RWPE2 (cell line): ENCODE data around the gene CNOT6L.

Experiments used
- ATAC-seq: fragments of 200-7000 bp; cut with Tn5 transposase; 3 replicates; pipeline ENCODE4 v1.9.1; 2021; ENCODE audit warnings: low read depth
- DNase-seq: peaks from one replicate; pipeline ENCODE4 v3.0.0-alpha.2; 2020; ENCODE audit warnings: low spot score
- H3K27ac ChIP-seq: fragments of 450-650 bp; 2 replicates; pipeline ENCODE4 v1.5.1; 2017; ENCODE audit warnings: mild to moderate bottlenecking; ENCODE audit not compliant: poor library complexity, severe bottlenecking
- H3K27me3 ChIP-seq: fragments of 250-450 bp; sonication (Bioruptor Pico); 2 replicates; pipeline ENCODE4 v1.5.1; 2021; ENCODE audit warnings: mild to moderate bottlenecking, moderate library complexity; ENCODE audit not compliant: insufficient read depth, poor library complexity, severe bottlenecking
- H3K36me3 ChIP-seq: fragments of 250-450 bp; sonication (Bioruptor Pico); 2 replicates; pipeline ENCODE4 v1.5.1; 2020; ENCODE audit warnings: low read depth, mild to moderate bottlenecking, moderate library complexity
- H3K4me1 ChIP-seq: fragments of 250-450 bp; sonication (Bioruptor Pico); 2 replicates; pipeline ENCODE4 v1.5.1; 2021; ENCODE audit warnings: mild to moderate bottlenecking, moderate library complexity; ENCODE audit not compliant: insufficient read depth, poor library complexity, severe bottlenecking
- H3K4me3 ChIP-seq: fragments of 250-450 bp; sonication (Bioruptor Pico); 2 replicates; pipeline ENCODE4 v1.5.1; 2021; ENCODE audit warnings: mild to moderate bottlenecking, moderate library complexity; ENCODE audit not compliant: severe bottlenecking
- H3K9me3 ChIP-seq: fragments of 250-450 bp; sonication (Bioruptor Pico); 2 replicates; pipeline ENCODE4 v1.5.1; 2021; ENCODE audit warnings: mild to moderate bottlenecking, moderate library complexity; ENCODE audit not compliant: severe bottlenecking
- TF ChIP-seq, protein P1 (sequence below): fragments of 450-650 bp; IDR thresholded peaks from one replicate; pipeline ENCODE4 v1.5.1; 2017; ENCODE audit warnings: mild to moderate bottlenecking, moderate library complexity; ENCODE audit not compliant: poor library complexity, severe bottlenecking

Gene CNOT6L

DNA sequence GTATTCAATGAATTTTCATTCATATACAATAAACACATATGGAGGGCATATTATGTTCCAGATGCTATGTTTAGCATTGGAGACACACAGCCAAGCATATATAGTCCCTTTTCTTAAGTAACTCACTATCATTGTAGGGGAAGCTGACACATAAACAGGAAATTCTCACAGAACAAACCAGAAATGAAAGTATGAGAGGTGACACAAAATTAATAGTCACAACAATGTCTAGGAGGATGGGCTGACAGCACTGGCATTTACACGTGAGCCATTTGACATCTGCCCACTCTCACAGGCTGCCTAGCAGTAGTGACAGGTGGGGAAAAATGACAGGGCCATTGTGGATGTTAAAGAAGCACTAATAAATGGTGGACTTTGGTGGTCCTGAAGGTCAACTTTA is 2.6 kb upstream of the CNOT6L start:
- Histone ChIP-seq H3K27ac (no peak overlapping the region), H3K36me3 (peaks cover 6% of the 10 kb centered on the region; the same call in 1 of the 2 replicates), H3K9me3 (no peaks in the 10 kb centered on the region), H3K27me3 (no peaks in the 10 kb centered on the region), H3K4me3 (no peak overlapping the region), H3K4me1 (peaks cover 15% of the 10 kb centered on the region)
- ATAC-seq (no peak), DNase-seq (no peak)
- TF ChIP-seq, protein P1, sequence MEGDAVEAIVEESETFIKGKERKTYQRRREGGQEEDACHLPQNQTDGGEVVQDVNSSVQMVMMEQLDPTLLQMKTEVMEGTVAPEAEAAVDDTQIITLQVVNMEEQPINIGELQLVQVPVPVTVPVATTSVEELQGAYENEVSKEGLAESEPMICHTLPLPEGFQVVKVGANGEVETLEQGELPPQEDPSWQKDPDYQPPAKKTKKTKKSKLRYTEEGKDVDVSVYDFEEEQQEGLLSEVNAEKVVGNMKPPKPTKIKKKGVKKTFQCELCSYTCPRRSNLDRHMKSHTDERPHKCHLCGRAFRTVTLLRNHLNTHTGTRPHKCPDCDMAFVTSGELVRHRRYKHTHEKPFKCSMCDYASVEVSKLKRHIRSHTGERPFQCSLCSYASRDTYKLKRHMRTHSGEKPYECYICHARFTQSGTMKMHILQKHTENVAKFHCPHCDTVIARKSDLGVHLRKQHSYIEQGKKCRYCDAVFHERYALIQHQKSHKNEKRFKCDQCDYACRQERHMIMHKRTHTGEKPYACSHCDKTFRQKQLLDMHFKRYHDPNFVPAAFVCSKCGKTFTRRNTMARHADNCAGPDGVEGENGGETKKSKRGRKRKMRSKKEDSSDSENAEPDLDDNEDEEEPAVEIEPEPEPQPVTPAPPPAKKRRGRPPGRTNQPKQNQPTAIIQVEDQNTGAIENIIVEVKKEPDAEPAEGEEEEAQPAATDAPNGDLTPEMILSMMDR, result no peak

DNA sequence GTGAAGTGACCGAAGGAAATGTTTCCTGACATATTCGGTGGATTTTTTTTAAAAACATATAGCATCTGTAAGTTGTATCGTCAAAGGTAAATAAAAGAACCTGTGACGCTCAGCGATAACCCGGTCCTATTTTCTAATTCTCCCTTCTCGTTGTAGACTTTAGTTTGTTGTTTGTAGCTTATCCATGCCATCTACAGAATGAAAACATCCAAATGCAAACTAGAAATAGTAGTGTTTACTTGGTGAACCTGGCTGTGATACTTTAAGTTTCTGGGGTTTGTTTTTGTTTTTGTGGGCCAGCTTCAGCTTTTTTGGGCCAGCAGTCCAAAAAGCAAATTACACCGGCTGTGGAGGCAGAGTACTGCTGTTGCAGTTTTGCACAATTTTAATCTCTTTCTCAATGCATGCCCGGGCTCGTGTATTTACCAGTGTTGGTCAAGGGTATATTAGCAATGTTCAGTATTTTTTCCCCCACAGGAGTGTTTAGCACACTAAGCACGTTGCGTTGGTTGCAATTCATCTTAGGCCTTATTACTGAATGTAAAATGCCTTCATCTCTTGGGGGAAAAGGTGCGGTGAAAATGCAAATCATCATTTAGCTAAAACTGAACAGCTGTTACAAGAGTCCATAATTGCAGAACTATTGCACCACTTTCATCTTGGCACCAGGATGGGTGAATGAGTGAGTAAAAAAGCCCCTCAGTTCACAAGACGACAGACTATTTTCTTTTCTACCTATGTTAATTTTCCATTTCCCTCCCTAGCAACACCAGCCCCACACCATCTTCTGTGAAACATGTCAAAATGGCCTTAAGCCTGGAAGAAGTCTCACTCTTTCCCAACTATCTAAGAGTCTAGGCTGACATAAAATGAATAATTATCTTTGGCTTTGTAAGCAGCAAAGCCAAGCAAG is 1.7 kb upstream of the CNOT6L start:
- H3K4me1 ChIP-seq, result peaks cover 15% of the 10 kb centered on the region
- H3K36me3 ChIP-seq, result peaks cover 6% of the 10 kb centered on the region; the same call in 1 of the 2 replicates
- DNase-seq (no peak), ATAC-seq (no peak)
- H3K9me3 ChIP-seq, result no peaks in the 10 kb centered on the region
- peak overlapping the region; percentile 86 for H3K27ac ChIP-seq
- peak overlapping the region; percentile 79 for H3K4me3 ChIP-seq
- TF ChIP-seq, protein P1, result no peak
- no peaks in the 10 kb centered on the region for H3K27me3 ChIP-seq

DNA sequence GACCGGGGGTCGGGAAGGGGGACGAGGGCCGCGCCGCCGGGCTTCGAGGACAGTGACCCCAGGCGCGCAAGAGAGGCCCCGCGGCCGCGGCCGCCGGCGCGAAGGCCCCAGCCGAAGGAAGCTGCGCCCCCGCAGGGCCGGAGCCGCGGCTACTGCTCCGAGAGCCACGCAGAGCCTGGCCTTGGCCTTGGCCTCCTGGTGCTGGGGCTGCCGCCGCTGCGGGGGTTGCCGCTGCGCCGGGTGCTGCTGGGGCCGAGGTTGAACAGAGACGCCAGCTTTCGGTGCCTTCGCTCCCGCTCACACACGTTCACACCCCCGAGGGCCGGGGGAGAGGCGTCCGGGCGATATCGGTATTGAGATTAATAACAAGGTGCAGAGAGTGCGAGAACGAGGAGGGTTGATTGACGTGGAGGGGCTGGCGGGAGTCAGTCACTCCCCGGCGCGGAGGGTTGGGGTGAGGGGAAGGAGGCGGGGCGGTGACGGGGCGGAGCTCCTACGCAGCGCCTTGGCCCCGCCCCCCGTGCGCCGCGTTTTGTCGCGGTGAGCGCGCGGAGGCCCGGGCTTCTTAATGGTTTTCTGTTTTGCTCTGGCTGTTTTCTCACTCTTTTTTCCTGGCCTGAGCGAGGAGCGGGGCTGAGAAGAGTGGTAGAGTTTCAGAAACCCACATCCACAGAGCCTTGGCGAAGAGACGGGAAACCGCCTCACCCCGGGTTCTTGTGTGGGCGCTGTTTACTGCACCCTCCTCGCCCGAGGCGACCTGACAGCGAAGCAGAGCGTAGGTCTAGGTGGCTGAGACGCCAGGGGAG is 878 bp upstream of the CNOT6L start:
- TF ChIP-seq, protein P1, result peak; percentile 14
- Histone ChIP-seq H3K36me3 (peaks cover 6% of the 10 kb centered on the region; the same call in 1 of the 2 replicates), H3K27me3 (no peaks in the 10 kb centered on the region), H3K4me1 (peaks cover 15% of the 10 kb centered on the region), H3K27ac (peak overlapping the region; percentile 86), H3K4me3 (peak overlapping the region; percentile 79), H3K9me3 (no peaks in the 10 kb centered on the region)
- ATAC-seq, result peak; percentile 73
- DNase-seq, result peak; percentile 87

DNA sequence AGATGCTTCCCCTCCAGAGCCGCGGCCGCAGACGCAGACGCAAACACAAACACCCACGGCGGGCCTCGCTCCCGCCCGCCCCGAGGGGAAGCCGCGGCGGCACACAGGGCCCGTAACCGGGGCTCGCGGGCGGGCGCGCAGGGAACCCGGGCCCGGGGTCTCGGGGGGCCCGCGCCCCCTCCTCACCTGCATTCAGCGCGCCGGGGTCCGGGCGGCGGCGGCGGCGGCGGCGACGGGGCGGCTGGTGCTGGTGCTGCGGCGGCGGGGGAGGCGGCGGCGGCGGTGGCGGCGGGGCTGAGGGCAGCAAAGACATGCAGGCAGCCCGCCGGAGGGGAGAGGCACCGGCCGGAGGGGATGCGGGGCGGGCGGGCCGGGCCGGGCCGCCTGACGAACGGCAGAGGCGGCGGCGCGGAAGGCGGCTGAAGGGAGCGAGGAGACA is 255 bp upstream of the CNOT6L start:
- peak overlapping the region; percentile 79 for H3K4me3 ChIP-seq
- H3K36me3 ChIP-seq, result peaks cover 6% of the 10 kb centered on the region; the same call in 1 of the 2 replicates
- TF ChIP-seq, protein P1, result no peak
- peaks cover 15% of the 10 kb centered on the region for H3K4me1 ChIP-seq
- DNase-seq (no peak), ATAC-seq (no peak)
- H3K9me3 ChIP-seq, result no peaks in the 10 kb centered on the region
- peak overlapping the region; percentile 86 for H3K27ac ChIP-seq
- no peaks in the 10 kb centered on the region for H3K27me3 ChIP-seq
